ENCODE measurements around the gene TMEM117.

- TF ChIP-seq CTCF (IDR thresholded peaks at IDR 0.05) (no peak), POLR2AphosphoS5 (IDR thresholded peaks at IDR 0.05) (no peak), POLR2A (IDR thresholded peaks at IDR 0.05) (no peak)
These were observed 5.4 kb downstream of the TMEM117 start for GRCh38 chr12:43841253-43841652.
